HG02852 (cell line): Measurements from ENCODE around the gene LRRC15.

Source experiments
- ATAC-seq: cut with Tn5 transposase; IDR thresholded peaks from one replicate; pipeline ENCODE4 v1.9.1; 2021; ENCODE audit warnings: mild to moderate bottlenecking, moderate library complexity; ENCODE audit not compliant: unreplicated experiment

LRRC15 gene

GRCh38 chr3:194364652-194365434, 4.7 kb downstream of the LRRC15 start:
- ATAC-seq = no peak

- ATAC-seq = no peak
Observed at GRCh38 chr3:194364314-194364651, 5.3 kb downstream of the LRRC15 start.

GRCh38 chr3:194360568-194360967, 9.0 kb downstream of the LRRC15 start:
- ATAC-seq = no peak

GRCh38 chr3:194357681-194358080, 11.9 kb downstream of the LRRC15 start:
- no peak for ATAC-seq

- ATAC-seq = no peak
Observed at GRCh38 chr3:194355379-194355778, 14.2 kb downstream of the LRRC15 start.

- no peak for ATAC-seq
Observed at GRCh38 chr3:194354315-194354714, 15.2 kb downstream of the LRRC15 start.

GRCh38 chr3:194352667-194353246, 16.8 kb downstream of the LRRC15 start:
- no peak for ATAC-seq

- ATAC-seq = no peak
Observed at GRCh38 chr3:194351952-194352536, 17.5 kb downstream of the LRRC15 start.

- no peak for ATAC-seq
Observed at GRCh38 chr3:194351080-194351672, 18.4 kb downstream of the LRRC15 start, which contains the start of gene CPN2. Gene CPN2, minus strand, starts transcription at chr3:194351328. Its CDS starts 8,626 bp downstream, at chr3:194342702.

- no peak for ATAC-seq
Observed at GRCh38 chr3:194350726-194351071, 18.8 kb downstream of the LRRC15 start.

- ATAC-seq = no peak
Observed at GRCh38 chr3:194348354-194348753, 21.2 kb downstream of the LRRC15 start.

GRCh38 chr3:194346621-194347020, 22.9 kb downstream of the LRRC15 start:
- ATAC-seq = no peak

GRCh38 chr3:194346035-194346434, 23.5 kb downstream of the LRRC15 start:
- no peak for ATAC-seq

- ATAC-seq = peak; percentile 61
Observed at GRCh38 chr3:194344012-194344411, 25.5 kb downstream of the LRRC15 start.

- ATAC-seq = no peak
Observed at GRCh38 chr3:194343561-194343893, 26.0 kb downstream of the LRRC15 start.

GRCh38 chr3:194342861-194343560, 26.5 kb downstream of the LRRC15 start:
- no peak for ATAC-seq

- no peak for ATAC-seq
Observed at GRCh38 chr3:194340757-194341400, 28.7 kb downstream of the LRRC15 start.

GRCh38 chr3:194339840-194340239, 29.7 kb downstream of the LRRC15 start:
- no peak for ATAC-seq

GRCh38 chr3:194339356-194339755, 30.2 kb downstream of the LRRC15 start:
- ATAC-seq = no peak

- ATAC-seq = no peak
Observed at GRCh38 chr3:194337965-194338753, 31.4 kb downstream of the LRRC15 start.
